ENCODE measurements around the gene PI16.
A peak's percentile ranks its signal among the peaks of the same experiment; 100 is the strongest.
"Not testable (repeated sequence)": the region's sequence is repeated elsewhere in the genome, so short reads cannot be mapped to it uniquely, and the experiment has no call there.

Gene PI16

GRCh38 chr6:36976509-36976908 lies 22.0 kb downstream of the PI16 start:
- no peak for DNase-seq

DNA sequence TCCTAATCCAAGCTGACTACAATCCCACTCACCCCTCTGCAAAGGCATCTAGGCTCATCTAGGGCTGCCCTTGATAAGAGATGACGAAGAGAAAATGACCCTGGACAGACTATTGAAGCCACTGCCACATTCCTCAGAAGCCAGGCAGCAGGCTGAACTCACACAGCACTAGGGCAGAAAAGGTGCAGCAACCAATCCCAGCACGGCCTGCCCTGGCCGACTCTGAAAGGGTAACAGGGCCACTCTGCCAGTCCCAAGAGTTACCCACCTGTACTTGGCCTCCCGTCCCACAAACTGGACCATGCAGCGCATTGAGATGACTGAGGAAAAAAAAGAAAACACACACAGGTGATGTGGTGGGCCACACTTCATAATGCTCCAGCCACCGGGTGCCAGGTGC lies 22.4 kb downstream of the PI16 start:
- no peak for DNase-seq

GRCh38 chr6:36977470-36977941 lies 23.0 kb downstream of the PI16 start:
- DNase-seq = no peak

DNA sequence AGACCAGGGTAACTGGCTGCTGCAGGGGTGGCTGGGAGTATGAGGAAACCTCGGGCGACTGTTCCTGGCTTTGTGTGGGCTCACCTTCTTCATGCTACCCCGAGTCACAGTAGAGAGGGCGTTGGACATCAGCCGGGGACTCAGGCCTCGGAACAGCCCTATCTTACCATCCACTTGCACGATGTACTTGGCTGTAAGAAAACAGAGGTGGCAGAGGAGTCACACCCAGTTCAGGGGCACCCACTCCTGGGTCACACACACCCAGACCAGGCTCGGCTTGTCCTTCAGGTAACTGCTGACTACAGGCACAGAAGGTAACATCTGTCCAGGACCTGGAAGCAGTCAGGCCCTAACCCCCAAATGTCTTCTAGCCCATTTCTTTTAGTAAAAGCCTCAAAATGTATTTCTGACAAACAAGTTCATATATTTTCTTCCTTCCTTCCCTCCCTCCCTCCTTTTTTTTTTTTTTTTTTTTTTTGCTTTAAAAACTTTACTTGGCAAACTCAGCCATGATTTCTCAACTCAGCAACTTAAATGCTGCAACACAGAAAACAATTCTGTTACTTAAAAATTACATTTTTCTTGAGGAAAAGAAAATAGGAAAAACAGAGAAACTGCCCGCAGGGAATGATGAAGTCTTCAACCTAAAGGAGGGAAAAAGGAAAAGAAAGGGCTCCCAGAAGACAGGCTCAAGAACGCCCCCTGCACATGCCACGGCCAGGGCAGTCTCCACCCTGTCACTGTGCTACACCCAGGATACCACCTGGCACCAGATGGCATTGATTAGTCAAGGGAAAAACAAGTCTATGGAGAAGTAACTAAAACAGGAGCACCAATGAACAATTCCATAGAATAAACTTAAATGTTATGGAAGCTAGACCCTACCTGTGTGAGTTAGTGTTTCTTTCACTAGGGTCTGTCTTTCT lies 24.1 kb downstream of the PI16 start:
- no peak for DNase-seq

GRCh38 chr6:36979347-36979742 lies 24.8 kb downstream of the PI16 start:
- DNase-seq = no peak

DNA sequence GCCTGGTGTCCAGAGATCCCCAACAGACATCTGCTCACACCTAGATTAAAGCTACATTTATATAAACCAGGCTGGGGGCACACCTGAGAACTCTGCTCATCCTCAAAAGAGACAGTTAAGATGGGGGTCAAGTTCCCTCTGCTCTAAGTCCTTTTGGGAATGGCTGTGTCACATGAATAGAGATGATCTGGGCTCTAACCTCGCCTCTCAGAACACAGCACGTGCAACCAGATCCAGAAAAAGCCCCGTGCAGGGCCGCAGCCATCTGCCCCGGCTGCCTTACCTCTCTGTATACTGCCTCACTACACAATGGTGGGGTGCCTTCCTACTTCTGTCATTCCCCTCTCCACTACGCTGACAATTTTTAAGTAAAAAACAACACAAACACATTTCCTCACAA lies 25.6 kb downstream of the PI16 start:
- no peak for DNase-seq

- DNase-seq = no peak
Observed at GRCh38 chr6:36980876-36981619, 26.5 kb downstream of the PI16 start.

- DNase-seq = no peak
Observed at GRCh38 chr6:36983538-36983937, 29.0 kb downstream of the PI16 start.

DNA sequence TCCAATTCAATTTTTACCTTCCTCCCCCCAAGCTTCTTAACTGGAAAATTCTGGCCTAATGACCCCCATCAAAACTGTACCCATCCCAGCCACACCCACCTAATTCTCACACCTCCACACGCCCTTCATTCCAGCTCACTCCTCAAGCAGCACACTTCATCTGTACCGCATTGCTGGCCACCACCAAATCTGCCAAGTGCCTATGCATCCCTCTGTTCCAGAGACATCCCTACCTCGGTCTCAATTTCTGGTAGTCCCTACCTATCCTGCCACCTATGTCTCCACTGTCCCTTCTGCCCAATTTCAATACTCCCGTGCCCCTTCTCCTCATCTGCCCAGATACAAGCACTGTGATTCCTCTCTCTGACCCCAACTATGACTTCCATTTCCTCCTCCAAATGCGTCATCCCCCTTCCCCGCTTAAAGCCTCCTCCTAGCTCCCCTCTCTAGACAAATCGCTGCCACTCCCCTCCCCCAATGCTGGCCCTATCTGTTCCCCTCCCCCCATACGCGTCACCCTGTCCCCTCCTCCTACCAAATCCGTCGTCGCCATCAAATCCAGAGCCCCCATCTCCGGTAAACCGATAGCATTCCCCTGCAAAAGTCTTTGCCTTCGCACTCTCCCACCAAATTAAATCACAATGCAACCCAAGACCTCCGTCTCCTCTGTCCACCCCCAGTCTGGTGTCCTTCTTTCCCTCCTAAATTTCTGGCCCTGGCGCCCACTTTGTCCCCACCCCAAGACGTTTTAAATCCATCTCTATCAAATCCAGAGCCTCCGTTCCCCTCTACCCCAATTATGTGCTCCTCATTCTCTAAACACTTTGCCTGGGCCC lies 30.3 kb downstream of the PI16 start:
- peak; percentile 51 for DNase-seq

GRCh38 chr6:36985417-36985807 lies 30.9 kb downstream of the PI16 start:
- DNase-seq = no peak

DNA sequence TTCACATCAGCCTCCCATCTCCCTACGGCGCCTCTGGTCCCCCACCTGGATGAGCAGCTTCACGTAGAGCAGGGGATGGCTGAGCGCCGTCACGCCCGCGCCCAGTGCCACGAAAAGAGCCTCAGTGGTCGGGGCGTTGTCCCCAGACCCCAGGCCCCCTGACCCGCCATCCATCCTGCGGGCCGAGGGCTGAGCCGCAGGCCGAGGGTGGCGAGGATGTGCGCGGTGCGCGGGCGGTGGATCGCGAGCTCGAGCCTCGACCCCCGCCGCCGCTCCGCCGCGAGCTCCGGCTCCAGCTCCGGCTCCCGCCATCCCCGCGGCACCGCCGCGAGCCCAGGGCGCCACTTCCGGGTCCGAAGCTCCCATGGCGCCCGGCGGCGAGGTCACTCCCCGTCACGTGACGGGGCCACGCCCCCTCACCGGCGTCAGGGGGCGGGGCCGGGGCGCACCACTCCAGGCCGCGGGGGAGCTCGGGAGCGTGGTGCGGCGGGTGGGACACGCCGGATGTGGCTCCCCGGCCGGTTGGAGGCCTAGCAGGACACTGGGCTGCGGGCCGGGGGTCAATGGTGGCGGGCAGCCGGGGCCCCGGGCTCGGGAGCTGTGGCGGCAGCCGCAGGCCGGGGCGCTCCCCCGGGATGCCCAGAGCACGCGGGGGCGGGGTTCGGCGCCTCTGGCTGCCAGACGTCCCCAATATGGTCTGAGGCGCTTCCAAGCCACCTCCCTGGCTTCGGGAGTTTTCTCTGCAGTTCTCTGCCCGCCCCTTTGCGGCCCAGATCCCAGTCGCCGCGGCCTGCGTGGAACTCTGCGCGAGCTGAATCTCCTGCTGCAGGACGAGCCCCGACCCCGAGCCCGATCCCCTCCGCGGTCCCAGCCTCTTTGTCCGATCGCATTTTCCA lies 31.5 kb downstream of the PI16 start, which contains the start of gene MTCH1:
Gene MTCH1, minus strand, starts transcription at position 389 of the 896 bp plus-strand sequence. Its CDS starts 23 bp downstream, at position 366.
- DNase-seq = peak; percentile 84

GRCh38 chr6:36986704-36987047 lies 32.1 kb downstream of the PI16 start:
- DNase-seq = no peak

- DNase-seq = no peak
Observed at GRCh38 chr6:36989264-36989663, 34.7 kb downstream of the PI16 start.

DNA sequence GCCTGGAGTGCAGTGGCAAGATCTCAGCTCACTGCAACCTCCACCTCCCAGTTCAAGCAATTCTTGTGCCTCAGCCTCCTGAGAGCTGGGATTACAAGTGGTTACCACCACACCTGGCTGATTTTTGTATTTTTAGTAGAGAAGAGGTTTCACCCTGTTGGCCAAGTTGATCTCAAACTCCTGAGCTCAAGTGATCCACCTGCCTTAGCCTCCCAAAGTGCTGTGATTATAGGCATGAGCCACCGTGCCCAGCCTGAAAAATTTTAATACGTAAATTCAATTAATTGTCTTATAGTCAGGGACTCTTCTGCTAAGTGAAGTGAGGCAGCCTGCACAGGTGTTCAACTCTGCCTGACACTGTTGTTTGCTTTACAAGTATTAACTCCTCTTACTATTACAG lies 35.9 kb downstream of the PI16 start:
- DNase-seq = not testable (repeated sequence)

DNA sequence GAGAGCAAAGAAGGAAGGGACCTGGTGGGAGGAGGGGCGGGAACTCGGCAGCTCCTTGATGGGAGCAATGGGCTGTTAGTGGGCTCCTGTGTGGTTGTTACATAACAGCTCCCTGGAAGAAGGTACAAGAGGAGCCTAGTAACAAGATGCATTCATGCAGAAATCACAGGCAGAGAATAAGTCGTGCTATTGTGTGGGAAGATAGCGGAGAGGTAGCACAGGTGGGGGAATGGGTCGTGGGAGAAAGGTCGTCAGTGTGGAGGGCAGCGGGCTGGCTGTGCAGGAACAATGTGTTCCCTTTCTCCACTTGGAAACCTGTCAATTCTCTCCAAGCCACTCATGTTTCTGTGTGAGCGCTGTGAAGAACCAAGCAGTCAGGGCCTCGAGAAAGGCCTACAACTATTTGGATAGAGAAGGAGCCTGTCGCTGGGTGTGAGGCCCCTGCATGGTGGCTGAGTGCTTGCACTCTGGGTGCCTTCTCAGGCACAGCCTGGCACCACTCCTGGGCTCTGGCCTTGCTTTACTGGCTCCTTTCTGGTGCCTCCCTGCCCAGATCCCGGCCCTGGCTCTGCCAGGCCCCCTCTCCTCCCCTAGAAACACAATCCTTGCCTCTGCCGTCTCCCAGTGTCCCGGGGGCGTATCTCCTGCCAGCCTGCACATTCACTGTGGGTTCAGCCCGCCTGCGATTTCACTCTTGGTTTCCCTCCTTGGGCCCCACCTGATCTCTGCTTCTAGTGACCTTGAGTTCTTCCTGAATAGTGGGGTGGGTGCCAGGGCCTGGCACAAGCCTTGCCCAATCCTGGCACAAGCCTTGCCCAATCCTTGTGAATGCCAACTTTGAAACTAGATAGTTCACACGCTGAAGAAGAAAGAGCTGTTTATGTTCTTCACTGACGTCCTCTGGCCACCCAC lies 43.5 kb downstream of the PI16 start:
- DNase-seq = no peak

GRCh38 chr6:36998723-36999038 lies 44.1 kb downstream of the PI16 start:
- DNase-seq = no peak

DNA sequence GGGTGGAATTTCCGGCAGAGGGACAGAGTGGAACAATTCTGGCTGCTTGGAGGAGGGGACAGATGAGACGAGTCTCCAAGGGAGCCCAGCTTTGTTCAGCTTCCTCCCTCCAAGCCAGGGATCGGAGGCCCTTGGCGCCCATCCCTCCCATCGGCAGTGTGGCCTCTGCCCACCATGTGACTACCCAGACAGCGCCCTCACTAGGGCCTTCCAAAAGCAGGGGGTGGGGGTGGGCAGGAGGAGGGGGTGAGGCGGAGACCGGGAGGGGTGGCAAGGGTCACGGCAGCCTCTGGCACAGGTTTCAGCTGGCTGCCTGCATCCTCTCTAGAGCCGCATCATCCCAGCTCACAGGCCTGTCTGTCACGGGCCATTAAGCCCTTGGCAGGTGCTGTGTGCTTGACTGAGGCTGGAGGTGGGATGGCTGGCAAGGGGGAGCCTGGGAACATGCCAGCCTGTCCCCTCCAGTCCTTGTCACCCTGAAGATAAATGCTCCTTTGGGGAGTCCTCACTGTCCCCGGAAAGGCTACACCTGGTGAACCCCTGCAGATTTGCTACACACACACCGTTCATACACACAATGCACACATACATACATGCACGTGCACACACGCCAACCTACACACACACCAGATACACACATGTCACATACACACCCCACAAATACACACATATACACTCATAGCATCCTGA lies 44.7 kb downstream of the PI16 start:
- DNase-seq = no peak

GRCh38 chr6:36999751-37000125 lies 45.2 kb downstream of the PI16 start:
- DNase-seq = no peak

- no peak for DNase-seq
Observed at GRCh38 chr6:37004044-37004980, 49.8 kb downstream of the PI16 start.

Measured in activated naive CD4-positive, alpha-beta T cell treated with Interleukin-2 at 50 U/mL for 16 hours (primary cell).